Testis (tissue), 3 donors: ENCODE data around the gene DLG2. TPM values are rescaled to one million over a fixed set of nuclear protein-coding genes. Genes with fewer than 3 reads are reported as not detected.

Experiments
- DNase-seq: peaks from one replicate; pipeline ENCODE4 v3.0.0-alpha.2; 2019
- H3K27ac ChIP-seq, 2 donors: fragments of 200-600 bp; sonication (generic); one replicate each; pipeline ENCODE4 v1.5.1; 2019
- H3K27me3 ChIP-seq: fragments of 200-600 bp; sonication (generic); one replicate; pipeline ENCODE4 v1.5.1; 2019
- H3K36me3 ChIP-seq: fragments of 200-600 bp; sonication (generic); one replicate; pipeline ENCODE4 v1.5.1; 2017; ENCODE audit warnings: low read depth; ENCODE audit errors: missing control alignments
- H3K4me1 ChIP-seq: fragments of 200-600 bp; sonication (generic); one replicate; pipeline ENCODE4 v1.5.1; 2019
- H3K4me3 ChIP-seq, 2 donors: fragments of 200-600 bp; sonication (generic); one replicate each; pipeline ENCODE4 v1.5.1; 2017 to 2019
- H3K9me3 ChIP-seq: fragments of 200-600 bp; sonication (generic); one replicate; pipeline ENCODE4 v1.5.1; 2017
- CTCF ChIP-seq, 3 experiments: fragments of 450-650 bp in 2 of 3; fragments of 200-600 bp in 1 of 3; sonication (generic) in 1 of 3; IDR thresholded peaks; one replicate each; pipeline ENCODE4 v1.5.1; 2016 to 2019; ENCODE audit warnings: antibody characterized with exemption in 3 of 3, mild to moderate bottlenecking in 2 of 3, moderate library complexity in 1 of 3
- POLR2A ChIP-seq: fragments of 450-650 bp; IDR thresholded peaks from one replicate; pipeline ENCODE4 v1.6.1; 2017; ENCODE audit warnings: antibody characterized with exemption, mild to moderate bottlenecking, moderate library complexity
- WGBS, 2 donors: methylation state at CpG; one replicate each; pipeline ENCODE4 v1.1.5; 2018; 5-methylcytosine and 5-hydroxymethylcytosine counted together
- intact Hi-C: fragments of 100-400 bp; cut with DNase I; formaldehyde crosslinking; loops from one replicate; pipeline ENCODE4 v1.15.1; 2023; ENCODE audit warnings: low total_unique reads
- polyA plus RNA-seq: library from polyadenylated mRNA; stranded (reverse); fragments of 350-450 nt; fragmentation: Illumina TruSeq; extraction: RNeasy Lipid Tissue Mini Kit (QIAGEN cat#74804); gene quantifications from one replicate; pipeline ENCODE4 v1.2.3, GENCODE V29; 2014; ENCODE audit warnings: low read depth, low replicate concordance; ENCODE audit not compliant: insufficient read depth
- total RNA-seq, 2 donors: library from RNA; depleted of rRNA; stranded (reverse); fragments of >200 nt; gene quantifications; one replicate each; pipeline ENCODE4 v1.2.3, GENCODE V29; 2016

DLG2 gene
- total and polyA plus RNA-seq, 3 donors from 2014 or later, result 13.8 to 23.0 (median 14.1) TPM

DNA sequence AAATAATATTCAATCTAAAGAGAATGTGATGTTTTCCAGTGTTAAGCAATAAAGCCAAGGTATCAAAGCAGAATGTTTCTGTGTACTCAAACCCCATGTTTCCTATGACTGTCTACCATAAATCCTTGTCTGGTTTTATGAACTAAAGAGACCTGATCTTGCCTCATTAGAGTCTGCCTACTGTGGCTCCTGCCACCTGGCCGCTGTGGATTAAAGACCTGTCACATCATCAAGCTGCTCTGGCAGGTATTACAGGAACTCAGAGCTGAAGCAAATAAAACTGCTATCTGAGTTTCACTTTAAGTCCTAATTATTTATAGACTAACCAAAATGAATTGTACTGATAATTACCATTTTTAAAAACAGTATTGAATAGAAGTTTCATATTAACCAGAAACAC lies 2133.2 kb downstream of the DLG2 start:
- Histone ChIP-seq H3K4me3 (no peak overlapping the region), H3K27me3 (no peaks in the 10 kb centered on the region), H3K36me3 (no peaks in the 10 kb centered on the region), H3K4me1 (no peaks in the 10 kb centered on the region), H3K27ac (no peak overlapping the region), H3K9me3 (no peaks in the 10 kb centered on the region)
- TF ChIP-seq POLR2A (no peak), CTCF (IDR thresholded peaks at IDR 0.05) (no peak)
- no peak for DNase-seq
- intact Hi-C loops, result no loop called here
- 76 to 90% methylated on average over 1 of the region's 1 CpG for WGBS, 2 donors

DNA sequence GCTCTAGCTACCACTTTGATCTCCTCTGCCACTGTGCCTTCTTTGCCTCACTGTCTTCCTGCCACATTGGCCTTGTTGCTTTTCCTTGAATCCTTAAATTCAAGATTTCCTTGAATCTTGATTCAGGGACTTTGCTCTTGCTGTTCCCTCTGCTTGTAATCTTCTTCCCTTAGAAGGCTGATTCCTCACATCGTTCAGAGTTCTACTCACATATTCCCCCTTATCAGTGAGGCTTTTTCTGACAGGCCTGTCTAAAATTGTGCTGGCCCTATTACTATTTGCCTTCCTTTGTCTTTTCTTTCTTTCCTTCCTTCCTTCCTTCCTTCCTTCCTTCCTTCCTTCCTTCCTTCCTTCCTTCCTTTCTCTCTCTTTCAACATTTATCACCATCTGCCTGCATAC lies 2134.1 kb downstream of the DLG2 start:
- no peak overlapping the region for H3K27ac ChIP-seq
- H3K4me3 ChIP-seq, result no peak overlapping the region
- DNase-seq, result no peak
- no peaks in the 10 kb centered on the region for H3K36me3 ChIP-seq
- TF ChIP-seq CTCF (IDR thresholded peaks at IDR 0.05), result no peak
- TF ChIP-seq POLR2A, result no peak
- H3K27me3 ChIP-seq, result no peaks in the 10 kb centered on the region
- 61 to 80% methylated on average over 1 of the region's 1 CpG for WGBS, 2 donors
- intact Hi-C loops, result no loop called here
- H3K9me3 ChIP-seq, result no peaks in the 10 kb centered on the region
- H3K4me1 ChIP-seq, result no peaks in the 10 kb centered on the region

- intact Hi-C loops, result no loop called here
- no peak for TF ChIP-seq POLR2A
- no peak for TF ChIP-seq CTCF (IDR thresholded peaks at IDR 0.05)
- Histone ChIP-seq H3K9me3 (no peaks in the 10 kb centered on the region), H3K27ac (no peak overlapping the region), H3K36me3 (no peaks in the 10 kb centered on the region), H3K4me3 (no peak overlapping the region), H3K27me3 (no peaks in the 10 kb centered on the region), H3K4me1 (no peaks in the 10 kb centered on the region)
- no peak for DNase-seq
- 81 to 85% methylated on average over 6 of the region's 6 CpGs for WGBS, 2 donors
Measured at GRCh38 chr11:83483808-83484207, 2143.3 kb downstream of the DLG2 start.

DNA sequence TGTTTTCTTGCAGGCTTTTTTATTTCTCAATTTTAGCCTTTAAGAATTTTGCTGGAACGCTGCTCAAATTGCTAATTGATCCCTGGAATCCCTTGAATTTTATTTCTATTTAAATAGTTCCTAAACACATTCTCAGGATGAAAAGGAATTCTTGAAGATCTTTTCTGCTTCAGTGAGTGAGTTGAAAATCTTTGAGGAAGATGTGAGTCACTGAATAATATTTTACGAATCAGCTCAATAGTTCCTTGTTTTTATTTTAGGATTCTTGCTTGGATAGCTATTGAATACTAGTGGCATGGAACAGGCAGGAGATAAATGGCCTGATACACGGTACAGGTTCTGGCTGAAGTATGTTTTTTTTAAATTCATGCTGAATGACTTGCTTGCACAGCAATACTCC lies 2146.3 kb downstream of the DLG2 start:
- no peak for DNase-seq
- Histone ChIP-seq H3K27me3 (no peaks in the 10 kb centered on the region), H3K9me3 (no peaks in the 10 kb centered on the region), H3K4me3 (no peak overlapping the region), H3K27ac (no peak overlapping the region), H3K36me3 (no peaks in the 10 kb centered on the region), H3K4me1 (no peaks in the 10 kb centered on the region)
- whole genome bisulfite sequencing, 2 donors, result 69 to 71% methylated on average over 3 of the region's 3 CpGs
- TF ChIP-seq POLR2A (no peak), CTCF (IDR thresholded peaks at IDR 0.05) (no peak)
- intact Hi-C loops, result no loop called here

- Histone ChIP-seq H3K27ac (no peak overlapping the region), H3K36me3 (no peaks in the 10 kb centered on the region), H3K4me3 (no peak overlapping the region), H3K4me1 (no peaks in the 10 kb centered on the region), H3K27me3 (no peaks in the 10 kb centered on the region), H3K9me3 (no peaks in the 10 kb centered on the region)
- intact Hi-C loops, result no loop called here
- DNase-seq, result no peak
- TF ChIP-seq CTCF (IDR thresholded peaks at IDR 0.05) (no peak), POLR2A (no peak)
- WGBS, 2 donors, result 52 to 55% methylated on average over 8 of the region's 8 CpGs
Measured at GRCh38 chr11:83480251-83480650, 2146.9 kb downstream of the DLG2 start.
